PC-3 (cell line): ENCODE results near the gene BCL6. TPM values are rescaled to one million over a fixed set of nuclear protein-coding genes. Genes with fewer than 3 reads are reported as not detected.

Experiments used
- ATAC-seq: fragments of 200-7000 bp; cut with Tn5 transposase; 2 replicates; pipeline ENCODE4 v1.9.1; 2020; ENCODE audit warnings: mild to moderate bottlenecking, moderate library complexity
- BruUV-seq: library from RNA; stranded (reverse); fragments of 400-500 nt; replicated peaks from 2 replicates; lab custom pipeline; 2021; lab: Mats Ljungman, UMichigan
- CTCF ChIA-PET: fragments of 300-600 bp; sonication (Branson Sonifier 250); formaldehyde crosslinking; loops from one replicate; lab custom pipeline; 2022; ENCODE audit warnings: antibody characterized with exemption; lab: Charles Lee
- POLR2A ChIA-PET: fragments of 300-600 bp; sonication (Branson Sonifier 250); formaldehyde crosslinking; loops from one replicate; lab custom pipeline; 2022; ENCODE audit warnings: antibody characterized with exemption; ENCODE audit not compliant: unreplicated experiment; lab: Charles Lee
- DNase-seq: peaks from one replicate; pipeline ENCODE4 v3.0.0-alpha.2; 2015
- H2AFZ ChIP-seq: fragments of 300-600 bp; sonication (generic); 2 replicates; pipeline ENCODE4 v1.6.0; 2016; ENCODE audit warnings: antibody characterized with exemption, low read length
- H3F3A ChIP-seq: fragments of 300-600 bp; sonication (generic); one replicate; pipeline ENCODE4 v1.6.0; 2017; ENCODE audit warnings: antibody characterized with exemption, low read length, control low read depth, mild to moderate bottlenecking; ENCODE audit not compliant: unreplicated experiment
- H3K27ac ChIP-seq: fragments of 300-600 bp; sonication (generic); 2 replicates; pipeline ENCODE4 v1.5.1; 2016; ENCODE audit warnings: mild to moderate bottlenecking, low read length
- H3K27me3 ChIP-seq: fragments of 300-600 bp; sonication (generic); 2 replicates; pipeline ENCODE4 v1.6.1; 2016; ENCODE audit warnings: low read length, mixed read lengths
- H3K36me3 ChIP-seq: fragments of 300-600 bp; sonication (generic); 2 replicates; pipeline ENCODE4 v1.6.1; 2016; ENCODE audit warnings: low read depth, mixed run types, low read length, mixed read lengths
- H3K4me1 ChIP-seq: fragments of 300-600 bp; sonication (generic); 2 replicates; pipeline ENCODE4 v1.5.1; 2016; ENCODE audit warnings: low read length; ENCODE audit not compliant: insufficient read depth
- H3K4me2 ChIP-seq: fragments of 300-600 bp; sonication (generic); 2 replicates; pipeline ENCODE4 v1.6.0; 2016; ENCODE audit warnings: low read length
- H3K4me3 ChIP-seq: fragments of 300-600 bp; sonication (generic); 2 replicates; pipeline ENCODE4 v1.5.1; 2016; ENCODE audit warnings: mild to moderate bottlenecking, low read length, mixed read lengths
- H3K79me2 ChIP-seq: fragments of 300-600 bp; sonication (generic); 2 replicates; pipeline ENCODE4 v1.6.1; 2017; ENCODE audit warnings: low read length, mixed read lengths
- H3K9ac ChIP-seq: fragments of 300-600 bp; sonication (generic); 2 replicates; pipeline ENCODE4 v1.6.0; 2016; ENCODE audit warnings: mild to moderate bottlenecking, low read length
- H3K9me2 ChIP-seq: fragments of 300-600 bp; sonication (generic); replicated peaks from 2 replicates; pipeline ENCODE4 v1.6.1; 2016; ENCODE audit warnings: mixed run types, low read length, mixed read lengths
- H3K9me3 ChIP-seq: fragments of 300-600 bp; sonication (generic); 2 replicates; pipeline ENCODE4 v1.6.1; 2016; ENCODE audit warnings: low read length, mixed read lengths
- H4K20me1 ChIP-seq: fragments of 300-600 bp; sonication (generic); 2 replicates; pipeline ENCODE4 v1.6.1; 2016; ENCODE audit warnings: low read length, mixed read lengths
- EZH2 ChIP-seq: fragments of 300-600 bp; sonication (generic); IDR thresholded peaks from one replicate; pipeline ENCODE4 v1.6.1; 2017; ENCODE audit warnings: antibody characterized with exemption, mild to moderate bottlenecking, low read length; ENCODE audit not compliant: unreplicated experiment
- EZH2phosphoT487 ChIP-seq: fragments of 300-600 bp; sonication (generic); IDR thresholded peaks from 2 replicates; pipeline ENCODE4 v1.6.1; 2018; ENCODE audit warnings: mild to moderate bottlenecking, antibody characterized with exemption, low read length, borderline replicate concordance
- intact Hi-C: fragments of 100-400 bp; cut with micrococcal nuclease; formaldehyde crosslinking; loops from 2 replicates; pipeline ENCODE4 v1.9.0; 2023
- total RNA-seq: library from RNA; depleted of rRNA; stranded (reverse); fragments of >200 nt; gene quantifications from 2 replicates; pipeline ENCODE4 v1.2.3, GENCODE V29; 2014
- TF ChIP-seq, protein P1 (sequence below): fragments of 300-600 bp; sonication (generic); conservative IDR thresholded peaks from 2 replicates; pipeline ENCODE4 v1.5.1; 2017; ENCODE audit warnings: antibody characterized with exemption, low read depth, mild to moderate bottlenecking, low read length

BCL6 gene
- total RNA-seq, 1 experiment from 2014 or later: 11.8 TPM

GRCh38 chr3:187737368-187738070, 7.7 kb downstream of the BCL6 start:
- H3K79me2 ChIP-seq: peaks cover 54% of the 10 kb centered on the region
- H3K9ac ChIP-seq: peak overlapping the region; percentile 71
- H3K9me3 ChIP-seq: no peaks in the 10 kb centered on the region
- peak overlapping the region; percentile 85 for H2AFZ ChIP-seq
- no peaks in the 10 kb centered on the region for H3F3A ChIP-seq
- H3K4me3 ChIP-seq: peak overlapping the region; percentile 93
- intact Hi-C loops: loop anchor here (2.0 to 5.0 kb wide), 3 partner anchors 625 to 1495 kb away; no protein-coding TSS in a partner anchor
- CTCF ChIA-PET: interaction anchor here (0.6 to 1.3 kb wide), 5 partner anchors 19 to 1216 kb away, joined by 3 to 13 read pairs (median 4); no protein-coding TSS in a partner anchor
- peak overlapping the region; percentile 99 for H3K4me2 ChIP-seq
- no peaks in the 10 kb centered on the region for H3K9me2 ChIP-seq
- H3K27me3 ChIP-seq: no peaks in the 10 kb centered on the region
- H3K4me1 ChIP-seq: peaks cover 30% of the 10 kb centered on the region
- POLR2A ChIA-PET: no interaction called here
- peak overlapping the region; percentile 56 for H3K27ac ChIP-seq
- DNase-seq (peak; percentile 65), ATAC-seq (peak; percentile 2; the same call in 1 of the 2 replicates)
- H4K20me1 ChIP-seq: 0 out of 2 replicates have a peak, but pooled peaks cover 5% of the 10 kb centered on the region
- BruUV-seq: no TSS peak
- TF ChIP-seq EZH2 (no peak), EZH2phosphoT487 (no peak)
- TF ChIP-seq, protein P1, sequence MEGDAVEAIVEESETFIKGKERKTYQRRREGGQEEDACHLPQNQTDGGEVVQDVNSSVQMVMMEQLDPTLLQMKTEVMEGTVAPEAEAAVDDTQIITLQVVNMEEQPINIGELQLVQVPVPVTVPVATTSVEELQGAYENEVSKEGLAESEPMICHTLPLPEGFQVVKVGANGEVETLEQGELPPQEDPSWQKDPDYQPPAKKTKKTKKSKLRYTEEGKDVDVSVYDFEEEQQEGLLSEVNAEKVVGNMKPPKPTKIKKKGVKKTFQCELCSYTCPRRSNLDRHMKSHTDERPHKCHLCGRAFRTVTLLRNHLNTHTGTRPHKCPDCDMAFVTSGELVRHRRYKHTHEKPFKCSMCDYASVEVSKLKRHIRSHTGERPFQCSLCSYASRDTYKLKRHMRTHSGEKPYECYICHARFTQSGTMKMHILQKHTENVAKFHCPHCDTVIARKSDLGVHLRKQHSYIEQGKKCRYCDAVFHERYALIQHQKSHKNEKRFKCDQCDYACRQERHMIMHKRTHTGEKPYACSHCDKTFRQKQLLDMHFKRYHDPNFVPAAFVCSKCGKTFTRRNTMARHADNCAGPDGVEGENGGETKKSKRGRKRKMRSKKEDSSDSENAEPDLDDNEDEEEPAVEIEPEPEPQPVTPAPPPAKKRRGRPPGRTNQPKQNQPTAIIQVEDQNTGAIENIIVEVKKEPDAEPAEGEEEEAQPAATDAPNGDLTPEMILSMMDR: no peak
- peaks cover 7% of the 10 kb centered on the region; the same call in 1 of the 2 replicates for H3K36me3 ChIP-seq

GRCh38 chr3:187737006-187737367, 8.3 kb downstream of the BCL6 start:
- BruUV-seq: no TSS peak
- peaks cover 7% of the 10 kb centered on the region; the same call in 1 of the 2 replicates for H3K36me3 ChIP-seq
- H3F3A ChIP-seq: no peaks in the 10 kb centered on the region
- H3K27ac ChIP-seq: no peak overlapping the region
- no peaks in the 10 kb centered on the region for H3K27me3 ChIP-seq
- 0 out of 2 replicates have a peak, but pooled peaks cover 5% of the 10 kb centered on the region for H4K20me1 ChIP-seq
- no peak overlapping the region for H3K9ac ChIP-seq
- CTCF ChIA-PET: interaction anchor here (0.5 to 1.0 kb wide), 3 partner anchors 19 to 1216 kb away, joined by 8 to 13 read pairs (median 8); no protein-coding TSS in a partner anchor
- ATAC-seq: no peak
- H3K4me3 ChIP-seq: no peak overlapping the region; the same call in 1 of the 2 replicates
- H3K79me2 ChIP-seq: peaks cover 49% of the 10 kb centered on the region
- no peak for TF ChIP-seq EZH2
- TF ChIP-seq, protein P1: no peak
- TF ChIP-seq EZH2phosphoT487: no peak
- no peaks in the 10 kb centered on the region for H3K9me3 ChIP-seq
- H3K4me1 ChIP-seq: peaks cover 25% of the 10 kb centered on the region
- peak overlapping the region; percentile 99 for H3K4me2 ChIP-seq
- no peaks in the 10 kb centered on the region for H3K9me2 ChIP-seq
- no peak for DNase-seq
- intact Hi-C loops: loop anchor here (5.0 kb wide), 1 partner anchor 1495 kb away; no protein-coding TSS in a partner anchor
- no peak overlapping the region for H2AFZ ChIP-seq
- POLR2A ChIA-PET: interaction anchor here (0.6 kb wide), 1 partner anchor 482 kb away, joined by 7 read pairs; no protein-coding TSS in a partner anchor
